K562 (cell line): ENCODE results near the gene PI4KA. TPM values are rescaled to one million over a fixed set of nuclear protein-coding genes. Genes with fewer than 3 reads are reported as not detected.
A peak's percentile ranks its signal among the peaks of the same experiment; 100 is the strongest.

Experiments used
- BDP1 ChIP-seq: IDR thresholded peaks from 3 replicates; pipeline ENCODE4 v1.6.1; 2011; ENCODE audit not compliant: insufficient read length, insufficient read depth
- DNMT1 ChIP-seq: fragments of 450-650 bp; IDR thresholded peaks from 2 replicates; pipeline ENCODE4 v1.6.1; 2016; ENCODE audit warnings: antibody characterized with exemption, mild to moderate bottlenecking
- ESRRA ChIP-seq: fragments of 450-650 bp; IDR thresholded peaks from 2 replicates; pipeline ENCODE4 v1.6.1; 2014; ENCODE audit warnings: low read depth, mild to moderate bottlenecking, moderate library complexity, borderline replicate concordance
- KDM5B ChIP-seq: fragments of 200-600 bp; sonication (generic); IDR thresholded peaks from 2 replicates; pipeline ENCODE4 v1.6.1; 2012; ENCODE audit warnings: low read depth, mild to moderate bottlenecking, moderate library complexity, low read length, control low read depth, inconsistent platforms; ENCODE audit not compliant: insufficient replicate concordance
- LCOR ChIP-seq: sonication (generic); formaldehyde crosslinking; IDR thresholded peaks from 2 replicates; pipeline ENCODE4 v1.8.0; 2022; ENCODE audit warnings: mild to moderate bottlenecking, missing genetic modification reagents
- MAFK ChIP-seq: IDR thresholded peaks from 2 replicates; pipeline ENCODE4 v1.6.1; 2011; ENCODE audit warnings: low read length, improper control_type of control experiment
- MTF1 ChIP-seq: fragments of 250-450 bp; sonication (Bioruptor Pico); IDR thresholded peaks from 2 replicates; pipeline ENCODE4 v1.9.0; 2021; ENCODE audit warnings: moderate library complexity, mild to moderate bottlenecking, inconsistent platforms, borderline replicate concordance
- POU5F1 ChIP-seq: fragments of 150-350 bp; IDR thresholded peaks from 2 replicates; pipeline ENCODE4 v1.6.1; 2014; ENCODE audit warnings: borderline replicate concordance, low read length, low read depth, mild to moderate bottlenecking; ENCODE audit not compliant: partially characterized antibody
- SPI1 ChIP-seq: IDR thresholded peaks from 2 replicates; pipeline ENCODE4 v1.6.1; 2011; ENCODE audit warnings: low read depth, low read length, control low read depth, borderline replicate concordance
- TEAD1 ChIP-seq, 2 experiments: fragments of 450-650 bp in 1 of 2; sonication (generic) in 1 of 2; formaldehyde crosslinking; IDR thresholded peaks; 2 replicates each; pipeline versions ENCODE4 v1.4.0 to v1.8.0; 2020 to 2022; ENCODE audit warnings: mild to moderate bottlenecking in 2 of 2, missing genetic modification reagents in 1 of 2
- ZNF197 ChIP-seq: fragments of 200-800 bp; sonication (Bioruptor generic); IDR thresholded peaks from 2 replicates; pipeline ENCODE4 v1.6.1; 2016; ENCODE audit warnings: low read depth, missing genetic modification characterization, missing compliant biosample characterization
- polyA plus RNA-seq, 8 experiments: library from polyadenylated mRNA; depleted of rRNA in 4 of 8; stranded (reverse) in 5 of 8; unstranded in 3 of 8; fragments of >200 nt; fragmentation: Nextera tagmentation in 2 of 8; fragmentation: Illumina TruSeq in 1 of 8; extraction: Ambion mirVana in 2 of 8; extraction: Trizol in 1 of 8; gene quantifications; 2 replicates each; pipeline versions ENCODE4 v1.2.1 to v1.2.3, GENCODE V29; 2011 to 2014; ENCODE audit warnings: inconsistent platforms in 1 of 8, missing spikeins in 1 of 8
- total RNA-seq, 7 experiments: library from RNA; depleted of rRNA in 6 of 7; stranded (reverse); fragments of >200 nt in 6 of 7; fragmentation: Illumina TruSeq in 2 of 7; extraction: Trizol in 2 of 7; gene quantifications; 2 replicates each; pipeline versions ENCODE4 v1.2.1 to v1.2.3, GENCODE V29; 2011 to 2021; ENCODE audit warnings: low replicate concordance in 1 of 7
- TF ChIP-seq, protein P1 (sequence below), 3 experiments: fragments of 200-800 bp in 1 of 3; fragments of 250-450 bp in 1 of 3; fragments of 450-650 bp in 1 of 3; sonication (Bioruptor Pico) in 1 of 3; sonication (Bioruptor generic) in 1 of 3; formaldehyde crosslinking in 1 of 3; IDR thresholded peaks; 2 replicates each; pipeline versions ENCODE4 v1.6.1 to v1.8.0; 2016 to 2022; ENCODE audit warnings: mild to moderate bottlenecking in 2 of 3, missing genetic modification characterization in 2 of 3, missing compliant biosample characterization in 1 of 3, moderate library complexity in 1 of 3
- TF ChIP-seq, protein P2 (sequence below): fragments of 250-450 bp; sonication (Bioruptor Pico); IDR thresholded peaks from 2 replicates; pipeline ENCODE4 v1.5.1; 2021; ENCODE audit warnings: mild to moderate bottlenecking
- TF ChIP-seq, protein P3 (sequence below): conservative IDR thresholded peaks from 2 replicates; pipeline ENCODE4 v1.6.1; 2011; ENCODE audit warnings: low read depth, mild to moderate bottlenecking, low read length; ENCODE audit not compliant: control insufficient read depth
- TF ChIP-seq, protein P4 (sequence below): fragments of 450-650 bp; IDR thresholded peaks from 2 replicates; pipeline ENCODE4 v1.6.1; 2016; ENCODE audit warnings: mild to moderate bottlenecking
- TF ChIP-seq, protein P5 (sequence below): IDR thresholded peaks from 2 replicates; pipeline ENCODE4 v1.6.1; 2011; ENCODE audit warnings: borderline replicate concordance, low read depth, mild to moderate bottlenecking, moderate library complexity, low read length; ENCODE audit not compliant: insufficient read depth, poor library complexity, severe bottlenecking

PI4KA gene
- total and polyA plus RNA-seq, 9 of the 15 experiments (the other 6 are each of a cell fraction or from before 2014, with no cell fraction given): 7.3 to 187 (median 84.7) TPM

DNA sequence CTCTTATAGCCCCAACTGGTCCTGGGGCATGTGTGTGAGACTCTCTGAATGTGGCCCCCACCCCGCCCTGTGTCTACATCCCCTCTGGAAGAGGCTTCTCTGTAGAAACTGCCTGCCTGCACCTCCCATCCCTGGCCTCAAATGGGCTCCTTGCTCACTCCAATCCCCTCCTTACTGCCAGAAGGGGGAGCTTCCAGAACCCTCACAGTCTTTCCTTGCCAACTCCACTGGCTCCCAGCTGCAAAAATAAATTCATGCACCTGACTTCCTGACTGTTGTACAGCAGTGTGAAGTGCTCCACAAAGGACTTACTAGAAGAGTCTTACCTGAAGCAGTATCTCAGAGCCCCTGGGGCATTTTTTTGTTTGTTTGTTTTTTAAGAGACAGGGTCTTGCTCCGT lies 99.9 kb downstream of the PI4KA start (continued):
- TF ChIP-seq, protein P1, sequence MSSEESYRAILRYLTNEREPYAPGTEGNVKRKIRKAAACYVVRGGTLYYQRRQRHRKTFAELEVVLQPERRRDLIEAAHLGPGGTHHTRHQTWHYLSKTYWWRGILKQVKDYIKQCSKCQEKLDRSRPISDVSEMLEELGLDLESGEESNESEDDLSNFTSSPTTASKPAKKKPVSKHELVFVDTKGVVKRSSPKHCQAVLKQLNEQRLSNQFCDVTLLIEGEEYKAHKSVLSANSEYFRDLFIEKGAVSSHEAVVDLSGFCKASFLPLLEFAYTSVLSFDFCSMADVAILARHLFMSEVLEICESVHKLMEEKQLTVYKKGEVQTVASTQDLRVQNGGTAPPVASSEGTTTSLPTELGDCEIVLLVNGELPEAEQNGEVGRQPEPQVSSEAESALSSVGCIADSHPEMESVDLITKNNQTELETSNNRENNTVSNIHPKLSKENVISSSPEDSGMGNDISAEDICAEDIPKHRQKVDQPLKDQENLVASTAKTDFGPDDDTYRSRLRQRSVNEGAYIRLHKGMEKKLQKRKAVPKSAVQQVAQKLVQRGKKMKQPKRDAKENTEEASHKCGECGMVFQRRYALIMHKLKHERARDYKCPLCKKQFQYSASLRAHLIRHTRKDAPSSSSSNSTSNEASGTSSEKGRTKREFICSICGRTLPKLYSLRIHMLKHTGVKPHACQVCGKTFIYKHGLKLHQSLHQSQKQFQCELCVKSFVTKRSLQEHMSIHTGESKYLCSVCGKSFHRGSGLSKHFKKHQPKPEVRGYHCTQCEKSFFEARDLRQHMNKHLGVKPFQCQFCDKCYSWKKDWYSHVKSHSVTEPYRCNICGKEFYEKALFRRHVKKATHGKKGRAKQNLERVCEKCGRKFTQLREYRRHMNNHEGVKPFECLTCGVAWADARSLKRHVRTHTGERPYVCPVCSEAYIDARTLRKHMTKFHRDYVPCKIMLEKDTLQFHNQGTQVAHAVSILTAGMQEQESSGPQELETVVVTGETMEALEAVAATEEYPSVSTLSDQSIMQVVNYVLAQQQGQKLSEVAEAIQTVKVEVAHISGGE (CRISPR knock-in tag; IDR thresholded peaks at IDR 0.05): 0 out of 6 replicates have a peak, but pooled peaks of 1 of the 3 experiments have one; percentile 41
- TF ChIP-seq, protein P2, sequence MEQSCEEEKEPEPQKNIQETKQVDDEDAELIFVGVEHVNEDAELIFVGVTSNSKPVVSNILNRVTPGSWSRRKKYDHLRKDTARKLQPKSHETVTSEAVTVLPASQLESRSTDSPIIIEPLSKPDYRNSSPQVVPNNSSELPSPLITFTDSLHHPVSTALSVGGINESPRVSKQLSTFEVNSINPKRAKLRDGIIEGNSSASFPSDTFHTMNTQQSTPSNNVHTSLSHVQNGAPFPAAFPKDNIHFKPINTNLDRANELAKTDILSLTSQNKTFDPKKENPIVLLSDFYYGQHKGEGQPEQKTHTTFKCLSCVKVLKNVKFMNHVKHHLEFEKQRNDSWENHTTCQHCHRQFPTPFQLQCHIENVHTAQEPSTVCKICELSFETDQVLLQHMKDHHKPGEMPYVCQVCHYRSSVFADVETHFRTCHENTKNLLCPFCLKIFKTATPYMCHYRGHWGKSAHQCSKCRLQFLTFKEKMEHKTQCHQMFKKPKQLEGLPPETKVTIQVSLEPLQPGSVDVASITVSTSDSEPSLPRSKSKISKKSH (CRISPR knock-in tag): 0 out of 2 replicates have a peak, but pooled peaks have one; percentile 43
- no peak for TF ChIP-seq DNMT1
- no peak for TF ChIP-seq ZNF197 (CRISPR knock-in tag)
- no peak for TF ChIP-seq SPI1
- no peak for TF ChIP-seq MTF1 (CRISPR knock-in tag)
- no peak for TF ChIP-seq LCOR (CRISPR knock-in tag)
- TF ChIP-seq BDP1: no peak
- no peak for TF ChIP-seq ESRRA
- TF ChIP-seq, protein P3, sequence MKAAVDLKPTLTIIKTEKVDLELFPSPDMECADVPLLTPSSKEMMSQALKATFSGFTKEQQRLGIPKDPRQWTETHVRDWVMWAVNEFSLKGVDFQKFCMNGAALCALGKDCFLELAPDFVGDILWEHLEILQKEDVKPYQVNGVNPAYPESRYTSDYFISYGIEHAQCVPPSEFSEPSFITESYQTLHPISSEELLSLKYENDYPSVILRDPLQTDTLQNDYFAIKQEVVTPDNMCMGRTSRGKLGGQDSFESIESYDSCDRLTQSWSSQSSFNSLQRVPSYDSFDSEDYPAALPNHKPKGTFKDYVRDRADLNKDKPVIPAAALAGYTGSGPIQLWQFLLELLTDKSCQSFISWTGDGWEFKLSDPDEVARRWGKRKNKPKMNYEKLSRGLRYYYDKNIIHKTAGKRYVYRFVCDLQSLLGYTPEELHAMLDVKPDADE: no peak
- TF ChIP-seq, protein P4, sequence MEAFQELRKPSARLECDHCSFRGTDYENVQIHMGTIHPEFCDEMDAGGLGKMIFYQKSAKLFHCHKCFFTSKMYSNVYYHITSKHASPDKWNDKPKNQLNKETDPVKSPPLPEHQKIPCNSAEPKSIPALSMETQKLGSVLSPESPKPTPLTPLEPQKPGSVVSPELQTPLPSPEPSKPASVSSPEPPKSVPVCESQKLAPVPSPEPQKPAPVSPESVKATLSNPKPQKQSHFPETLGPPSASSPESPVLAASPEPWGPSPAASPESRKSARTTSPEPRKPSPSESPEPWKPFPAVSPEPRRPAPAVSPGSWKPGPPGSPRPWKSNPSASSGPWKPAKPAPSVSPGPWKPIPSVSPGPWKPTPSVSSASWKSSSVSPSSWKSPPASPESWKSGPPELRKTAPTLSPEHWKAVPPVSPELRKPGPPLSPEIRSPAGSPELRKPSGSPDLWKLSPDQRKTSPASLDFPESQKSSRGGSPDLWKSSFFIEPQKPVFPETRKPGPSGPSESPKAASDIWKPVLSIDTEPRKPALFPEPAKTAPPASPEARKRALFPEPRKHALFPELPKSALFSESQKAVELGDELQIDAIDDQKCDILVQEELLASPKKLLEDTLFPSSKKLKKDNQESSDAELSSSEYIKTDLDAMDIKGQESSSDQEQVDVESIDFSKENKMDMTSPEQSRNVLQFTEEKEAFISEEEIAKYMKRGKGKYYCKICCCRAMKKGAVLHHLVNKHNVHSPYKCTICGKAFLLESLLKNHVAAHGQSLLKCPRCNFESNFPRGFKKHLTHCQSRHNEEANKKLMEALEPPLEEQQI: no peak
- no peak for TF ChIP-seq MAFK
- no peak for TF ChIP-seq KDM5B
- TF ChIP-seq, protein P5, sequence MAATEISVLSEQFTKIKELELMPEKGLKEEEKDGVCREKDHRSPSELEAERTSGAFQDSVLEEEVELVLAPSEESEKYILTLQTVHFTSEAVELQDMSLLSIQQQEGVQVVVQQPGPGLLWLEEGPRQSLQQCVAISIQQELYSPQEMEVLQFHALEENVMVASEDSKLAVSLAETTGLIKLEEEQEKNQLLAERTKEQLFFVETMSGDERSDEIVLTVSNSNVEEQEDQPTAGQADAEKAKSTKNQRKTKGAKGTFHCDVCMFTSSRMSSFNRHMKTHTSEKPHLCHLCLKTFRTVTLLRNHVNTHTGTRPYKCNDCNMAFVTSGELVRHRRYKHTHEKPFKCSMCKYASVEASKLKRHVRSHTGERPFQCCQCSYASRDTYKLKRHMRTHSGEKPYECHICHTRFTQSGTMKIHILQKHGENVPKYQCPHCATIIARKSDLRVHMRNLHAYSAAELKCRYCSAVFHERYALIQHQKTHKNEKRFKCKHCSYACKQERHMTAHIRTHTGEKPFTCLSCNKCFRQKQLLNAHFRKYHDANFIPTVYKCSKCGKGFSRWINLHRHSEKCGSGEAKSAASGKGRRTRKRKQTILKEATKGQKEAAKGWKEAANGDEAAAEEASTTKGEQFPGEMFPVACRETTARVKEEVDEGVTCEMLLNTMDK: peak; percentile 23
- no peak for TF ChIP-seq POU5F1
- no peak for TF ChIP-seq TEAD1 (CRISPR knock-in tag; IDR thresholded peaks at IDR 0.05)
